Ishikawa (cell line): ENCODE results near the gene HCST.

Experiments used
- CEBPB ChIP-seq: IDR thresholded peaks from 2 replicates; pipeline ENCODE4 v1.6.1; 2012
- CREB1 ChIP-seq: IDR thresholded peaks from 2 replicates; pipeline ENCODE4 v1.6.1; 2012; ENCODE audit warnings: low read depth
- EGR1 ChIP-seq: IDR thresholded peaks from 2 replicates; pipeline ENCODE4 v1.6.1; 2012
- EP300 ChIP-seq: IDR thresholded peaks from 2 replicates; pipeline ENCODE4 v1.6.1; 2012; ENCODE audit warnings: borderline replicate concordance
- FOXM1 ChIP-seq: IDR thresholded peaks from 2 replicates; pipeline ENCODE4 v1.6.1; 2012; ENCODE audit warnings: low read depth, borderline replicate concordance
- MAX ChIP-seq: IDR thresholded peaks from 2 replicates; pipeline ENCODE4 v1.6.1; 2012
- NFIC ChIP-seq: IDR thresholded peaks from 2 replicates; pipeline ENCODE4 v1.6.1; 2012
- RAD21 ChIP-seq: IDR thresholded peaks from 2 replicates; pipeline ENCODE4 v1.6.1; 2012; ENCODE audit warnings: low read depth
- REST ChIP-seq: IDR thresholded peaks from 2 replicates; pipeline ENCODE4 v1.6.1; 2012; ENCODE audit warnings: low read depth, mild to moderate bottlenecking
- TAF1 ChIP-seq: IDR thresholded peaks from 2 replicates; pipeline ENCODE4 v1.6.1; 2012; ENCODE audit warnings: low read depth, mild to moderate bottlenecking
- TCF12 ChIP-seq: IDR thresholded peaks from 2 replicates; pipeline ENCODE4 v1.6.1; 2012; ENCODE audit warnings: low read depth
- TEAD4 ChIP-seq: IDR thresholded peaks from 2 replicates; pipeline ENCODE4 v1.6.1; 2012
- USF1 ChIP-seq: IDR thresholded peaks from 2 replicates; pipeline ENCODE4 v1.6.1; 2012
- YY1 ChIP-seq: IDR thresholded peaks from 2 replicates; pipeline ENCODE4 v1.6.1; 2012; ENCODE audit warnings: low read depth
- ZBTB7A ChIP-seq: IDR thresholded peaks from 2 replicates; pipeline ENCODE4 v1.6.1; 2012; ENCODE audit warnings: low read depth

The HCST gene

GRCh38 chr19:35925501-35925900 is 23.2 kb downstream of the HCST start:
- TF ChIP-seq RAD21, result no peak
- no peak for TF ChIP-seq USF1
- TF ChIP-seq CEBPB, result no peak
- no peak for TF ChIP-seq TAF1
- TF ChIP-seq YY1, result no peak
- TF ChIP-seq NFIC, result no peak
- TF ChIP-seq REST, result no peak
- TF ChIP-seq EGR1, result no peak
- no peak for TF ChIP-seq TCF12
- no peak for TF ChIP-seq MAX
- TF ChIP-seq TEAD4, result no peak
- no peak for TF ChIP-seq ZBTB7A
- TF ChIP-seq CREB1, result no peak
- no peak for TF ChIP-seq FOXM1
- no peak for TF ChIP-seq EP300

GRCh38 chr19:35928507-35928906 is 26.2 kb downstream of the HCST start:
- TF ChIP-seq NFIC (no peak), YY1 (no peak), TAF1 (no peak)

- TF ChIP-seq ZBTB7A (no peak), CEBPB (no peak)
These were observed 27.5 kb downstream of the HCST start for GRCh38 chr19:35929876-35930275.

- TF ChIP-seq RAD21 (peak; percentile 100), TAF1 (peak; percentile 70; the same call in 1 of the 2 replicates), TCF12 (peak; percentile 32; the same call in 1 of the 2 replicates), TEAD4 (peak; percentile 67), ZBTB7A (no peak), YY1 (peak; percentile 84), MAX (peak; percentile 86), USF1 (no peak; the same call in none of the 2 replicates), REST (no peak), EP300 (no peak), CEBPB (no peak), FOXM1 (no peak), CREB1 (peak; percentile 24), NFIC (peak; percentile 79), EGR1 (no peak; the same call in 1 of the 2 replicates)
These were observed 29.0 kb downstream of the HCST start for GRCh38 chr19:35931161-35931873.

GRCh38 chr19:35931874-35932202 is 29.5 kb downstream of the HCST start:
- TF ChIP-seq REST, result no peak
- TF ChIP-seq CEBPB, result no peak
- TF ChIP-seq TAF1, result no peak
- no peak for TF ChIP-seq RAD21
- TF ChIP-seq MAX, result no peak
- no peak for TF ChIP-seq CREB1
- no peak for TF ChIP-seq NFIC
- TF ChIP-seq YY1, result no peak
- no peak for TF ChIP-seq FOXM1
- TF ChIP-seq TCF12, result no peak
- no peak for TF ChIP-seq USF1
- TF ChIP-seq EGR1, result no peak
